ENCODE results near the gene LMAN1L.

LMAN1L gene

DNA sequence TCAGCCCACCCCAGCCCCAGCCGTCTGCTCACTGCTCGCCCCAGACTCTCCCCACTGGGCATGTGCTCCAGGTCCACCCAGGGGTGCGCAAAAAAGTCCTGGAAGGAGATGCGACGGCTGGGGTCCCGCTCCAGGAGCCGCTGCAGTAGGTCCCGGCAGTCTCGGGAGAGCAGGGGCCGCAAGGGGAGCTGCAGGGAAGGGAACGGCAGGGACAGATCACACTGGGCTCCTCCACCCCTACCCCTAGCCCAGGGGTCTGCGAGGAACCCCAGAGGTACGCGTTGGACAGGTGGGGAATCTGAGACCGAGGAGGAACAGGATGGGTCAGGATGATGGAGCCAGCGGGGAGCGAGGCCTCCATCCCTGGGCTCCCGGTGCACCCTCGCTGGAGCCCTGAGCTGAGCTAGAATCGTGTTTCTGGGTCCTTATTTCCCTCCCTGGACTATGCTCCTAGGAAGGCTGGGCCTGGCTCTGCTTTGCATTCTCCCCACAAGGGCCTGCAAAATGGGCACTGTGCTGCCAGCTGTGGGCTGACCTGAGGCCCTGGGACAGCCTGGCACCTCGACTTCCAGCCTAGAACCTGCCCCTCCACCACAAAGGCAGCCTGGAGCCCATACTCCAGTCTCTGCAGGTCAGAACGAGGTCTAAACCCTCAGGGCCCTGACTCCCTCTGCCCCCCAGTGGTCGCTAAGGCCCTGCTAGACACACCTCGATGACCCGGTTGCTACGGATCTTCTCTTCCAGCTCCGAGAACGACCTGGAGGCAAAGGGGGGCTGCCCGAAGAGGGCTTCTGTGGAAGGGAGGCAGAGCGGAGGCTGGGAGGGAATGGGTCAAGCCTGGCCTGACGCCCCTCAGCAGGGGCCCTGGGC is 27.1 kb downstream of the LMAN1L start:
- TF ChIP-seq, protein P1, sequence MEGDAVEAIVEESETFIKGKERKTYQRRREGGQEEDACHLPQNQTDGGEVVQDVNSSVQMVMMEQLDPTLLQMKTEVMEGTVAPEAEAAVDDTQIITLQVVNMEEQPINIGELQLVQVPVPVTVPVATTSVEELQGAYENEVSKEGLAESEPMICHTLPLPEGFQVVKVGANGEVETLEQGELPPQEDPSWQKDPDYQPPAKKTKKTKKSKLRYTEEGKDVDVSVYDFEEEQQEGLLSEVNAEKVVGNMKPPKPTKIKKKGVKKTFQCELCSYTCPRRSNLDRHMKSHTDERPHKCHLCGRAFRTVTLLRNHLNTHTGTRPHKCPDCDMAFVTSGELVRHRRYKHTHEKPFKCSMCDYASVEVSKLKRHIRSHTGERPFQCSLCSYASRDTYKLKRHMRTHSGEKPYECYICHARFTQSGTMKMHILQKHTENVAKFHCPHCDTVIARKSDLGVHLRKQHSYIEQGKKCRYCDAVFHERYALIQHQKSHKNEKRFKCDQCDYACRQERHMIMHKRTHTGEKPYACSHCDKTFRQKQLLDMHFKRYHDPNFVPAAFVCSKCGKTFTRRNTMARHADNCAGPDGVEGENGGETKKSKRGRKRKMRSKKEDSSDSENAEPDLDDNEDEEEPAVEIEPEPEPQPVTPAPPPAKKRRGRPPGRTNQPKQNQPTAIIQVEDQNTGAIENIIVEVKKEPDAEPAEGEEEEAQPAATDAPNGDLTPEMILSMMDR (IDR thresholded peaks at IDR 0.05; ENCODE audit: control insufficient read depth, insufficient read depth, low read depth, low read length, missing control alignments): no peak
- H3K4me3 ChIP-seq (ENCODE audit: control insufficient read depth, low read depth, low read length): no peak overlapping the region
- no peak for DNase-seq (ENCODE audit: low read depth)

DNA sequence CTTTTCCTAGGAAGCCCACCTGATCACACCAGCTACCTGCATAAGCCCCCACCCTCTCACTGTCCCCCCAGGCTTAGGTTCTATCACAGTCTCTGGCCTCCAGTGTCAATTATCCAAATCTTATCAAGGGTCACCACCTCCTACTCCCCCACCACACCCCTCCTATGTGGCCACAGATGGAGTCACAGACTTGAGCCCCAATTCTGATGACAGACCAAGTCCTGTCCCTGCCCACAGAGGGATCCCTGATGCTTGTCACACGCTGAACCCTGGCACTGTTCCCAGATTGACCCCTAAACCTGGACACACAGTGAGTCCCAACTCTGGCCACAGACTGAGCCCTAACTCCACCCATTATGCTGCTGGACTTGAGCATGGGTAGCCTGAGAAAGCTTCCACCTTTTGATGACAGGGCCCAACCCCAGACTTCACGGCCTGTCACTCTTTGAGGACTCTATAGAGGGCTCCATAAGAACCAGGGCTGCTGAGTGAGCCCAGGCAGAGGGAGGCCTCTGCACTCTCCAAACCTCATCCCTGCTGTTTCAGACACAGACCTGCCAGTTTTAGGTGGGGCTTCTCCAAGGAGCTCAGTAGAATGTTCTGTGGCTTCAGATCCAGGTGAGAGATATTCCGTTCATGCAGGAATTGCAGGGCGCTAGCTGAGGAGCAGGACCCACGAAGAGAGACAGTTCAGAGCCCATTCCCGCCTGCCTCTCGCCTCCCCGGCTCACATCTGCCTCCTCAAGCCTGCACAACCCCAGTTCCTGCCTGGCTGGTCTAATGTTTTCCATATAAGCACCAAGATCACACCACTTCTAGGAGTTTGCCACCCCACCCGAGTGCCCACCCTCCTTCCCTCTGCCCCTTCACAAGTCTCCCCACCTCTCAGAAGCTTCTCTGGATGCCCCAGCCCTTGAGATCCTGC is 28.5 kb downstream of the LMAN1L start:
- DNase-seq (ENCODE audit: low read depth): no peak
- H3K4me3 ChIP-seq (ENCODE audit: control insufficient read depth, low read depth, low read length): no peak overlapping the region
- TF ChIP-seq, protein P1 (IDR thresholded peaks at IDR 0.05; ENCODE audit: control insufficient read depth, insufficient read depth, low read depth, low read length, missing control alignments): no peak

DNA sequence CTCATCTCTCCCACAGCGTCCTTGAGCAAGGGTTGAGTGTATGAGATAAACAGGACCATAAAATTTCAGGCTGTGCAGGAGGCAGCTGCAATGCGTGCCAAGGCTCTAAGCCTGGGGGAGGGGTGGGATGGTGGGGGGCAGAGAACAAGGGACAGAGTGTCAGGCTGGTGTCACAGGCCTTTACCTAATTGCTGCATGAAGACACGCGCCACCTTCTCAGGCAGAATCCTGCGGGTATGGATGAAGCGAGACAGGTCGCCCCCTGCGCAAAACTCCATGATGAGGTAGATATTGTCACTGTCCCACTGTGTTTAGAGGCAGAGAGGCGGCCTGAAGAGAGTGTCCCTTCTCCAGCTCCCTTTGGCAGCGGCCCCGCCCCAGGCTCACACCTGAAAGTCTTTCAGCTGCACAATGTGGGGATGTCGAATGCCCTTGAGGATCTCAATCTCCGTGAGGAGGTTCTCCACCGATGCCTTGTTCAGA is 29.3 kb downstream of the LMAN1L start:
- peak overlapping the region; percentile 96 for H3K4me3 ChIP-seq (ENCODE audit: control insufficient read depth, low read depth, low read length)
- no peak for DNase-seq (ENCODE audit: low read depth)
- TF ChIP-seq, protein P1 (IDR thresholded peaks at IDR 0.05; ENCODE audit: control insufficient read depth, insufficient read depth, low read depth, low read length, missing control alignments): no peak

DNA sequence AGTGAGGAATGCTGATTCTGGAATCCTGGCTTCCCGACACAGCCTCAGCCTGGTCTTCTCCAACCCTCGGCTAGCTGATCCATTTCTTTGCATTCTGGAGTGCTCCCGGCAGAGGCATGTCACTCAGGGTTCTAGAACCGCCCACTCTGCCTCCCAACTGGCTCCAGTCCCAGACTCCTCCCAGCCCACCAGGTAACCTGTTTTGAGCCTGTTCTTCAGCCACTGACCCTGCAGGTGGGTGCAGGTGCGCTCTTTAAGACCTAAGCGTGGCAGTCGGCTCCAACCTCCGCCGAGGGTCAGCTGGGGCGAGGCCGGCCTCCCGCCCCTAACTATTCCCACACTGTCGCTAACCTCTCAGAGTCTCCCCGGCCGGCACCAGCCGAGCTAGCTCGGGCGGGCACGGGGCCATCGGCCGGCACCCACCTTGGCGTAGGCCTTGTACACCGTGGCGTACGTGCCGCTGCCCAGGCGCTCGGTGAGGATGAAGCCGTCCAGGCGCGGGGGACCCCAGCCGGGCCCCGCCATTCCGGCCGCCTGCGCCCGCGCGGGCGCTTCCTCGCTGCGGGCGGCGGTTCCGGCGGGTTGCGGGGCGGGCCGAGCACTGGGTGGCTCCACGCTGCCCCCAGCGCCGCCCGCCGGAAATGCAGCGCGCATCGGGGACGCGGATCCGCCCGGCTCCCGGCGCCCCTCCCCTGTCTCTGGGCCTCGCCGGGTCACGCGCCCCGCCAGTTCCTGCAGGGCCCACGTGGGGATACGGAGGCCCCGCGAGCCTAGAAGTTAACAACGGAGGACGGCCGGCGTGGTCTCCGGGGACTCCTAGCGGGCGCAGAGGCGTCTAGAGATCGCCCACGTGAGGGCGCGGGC is 30.2 kb downstream of the LMAN1L start, which contains the start of gene ULK3:
TSS of gene ULK3 (minus strand) at position 576 of the 864 bp plus-strand sequence. CDS start at position 525, 51 bp downstream.
- H3K4me3 ChIP-seq (ENCODE audit: control insufficient read depth, low read depth, low read length): peak within 1 kb of the TSS; percentile 96
- TF ChIP-seq, protein P1 (IDR thresholded peaks at IDR 0.05; ENCODE audit: control insufficient read depth, insufficient read depth, low read depth, low read length, missing control alignments): peak; percentile 41
- DNase-seq (ENCODE audit: low read depth): no peak

DNA sequence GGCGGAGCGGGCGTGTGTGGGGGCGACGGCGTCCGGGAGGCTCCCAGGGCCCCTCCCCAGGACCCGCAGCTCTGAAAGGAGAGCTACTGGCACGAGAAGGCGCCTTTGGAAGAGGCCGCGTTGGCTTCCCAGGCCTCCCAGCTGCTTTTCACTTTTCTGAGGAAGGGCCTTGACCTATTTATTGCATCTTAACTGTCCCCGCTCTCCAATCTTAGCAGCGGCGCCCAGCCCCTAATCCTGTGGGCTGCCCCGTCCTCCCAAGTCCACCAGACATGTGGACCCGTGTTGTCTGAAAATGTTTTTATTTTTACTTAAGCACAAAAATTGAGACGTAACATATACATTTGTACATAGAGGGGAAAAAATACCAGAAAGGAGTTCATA is 30.8 kb downstream of the LMAN1L start:
- no peak for DNase-seq (ENCODE audit: low read depth)
- H3K4me3 ChIP-seq (ENCODE audit: control insufficient read depth, low read depth, low read length): peak overlapping the region; percentile 35
- TF ChIP-seq, protein P1 (IDR thresholded peaks at IDR 0.05; ENCODE audit: control insufficient read depth, insufficient read depth, low read depth, low read length, missing control alignments): no peak
